Large intestine (tissue), 3 donors: Measurements from ENCODE around the gene PRDM11. TPM values are rescaled to one million over a fixed set of nuclear protein-coding genes. Genes with fewer than 3 reads are reported as not detected.
A peak's percentile ranks its signal among the peaks of the same experiment; 100 is the strongest.

Source experiments
- DNase-seq, 2 donors: peaks; one replicate each; pipeline versions ENCODE4 v3.0.0 to v3.0.0-alpha.2; 2013
- H3K27ac ChIP-seq: one replicate; pipeline ENCODE4 v1.5.1; 2013; ENCODE audit warnings: low read length
- H3K27me3 ChIP-seq: 2 replicates; pipeline ENCODE4 v1.6.1; 2013; ENCODE audit warnings: low read length; ENCODE audit not compliant: control insufficient read depth, insufficient read depth
- H3K36me3 ChIP-seq: 2 replicates; pipeline ENCODE4 v1.6.1; 2013; ENCODE audit warnings: low read length; ENCODE audit not compliant: control insufficient read depth, insufficient read depth
- H3K4me1 ChIP-seq: one replicate; pipeline ENCODE4 v1.6.1; 2013; ENCODE audit warnings: low read length; ENCODE audit not compliant: control insufficient read depth, insufficient read depth
- H3K4me3 ChIP-seq: one replicate; pipeline ENCODE4 v1.5.1; 2013; ENCODE audit warnings: low read length
- H3K9me3 ChIP-seq: one replicate; pipeline ENCODE4 v1.6.1; 2013; ENCODE audit warnings: mild to moderate bottlenecking, low read depth, low read length, moderate library complexity; ENCODE audit not compliant: control insufficient read depth
- WGBS: methylation state at CpG from one replicate; pipeline ENCODE4 v1.1.5; 2013; ENCODE audit warnings: low lambda C conversion rate; ENCODE audit not compliant: insufficient coverage; 5-methylcytosine and 5-hydroxymethylcytosine counted together
- polyA plus RNA-seq: library from polyadenylated mRNA; unstranded; fragments of 120-200 nt; gene quantifications from one replicate; pipeline ENCODE4 v1.2.1, GENCODE V29; 2013

PRDM11 gene
- polyA plus RNA-seq, 1 donor: 23.4 TPM

- H3K27ac ChIP-seq: peak overlapping the region; percentile 77
- H3K27me3 ChIP-seq: no peaks in the 10 kb centered on the region
- H3K36me3 ChIP-seq: no peaks in the 10 kb centered on the region
- H3K4me1 ChIP-seq: peaks cover 47% of the 10 kb centered on the region
- no CpG with 5 or more reads among the region's 20 CpGs for WGBS
- H3K9me3 ChIP-seq: no peaks in the 10 kb centered on the region
- DNase-seq: no peak
- no peak overlapping the region for H3K4me3 ChIP-seq
Measured at GRCh38 chr11:45157247-45158209, 11.1 kb downstream of the PRDM11 start.

GRCh38 chr11:45158210-45158731, 11.8 kb downstream of the PRDM11 start:
- peak; percentile 87 to 95 for DNase-seq
- peak overlapping the region; percentile 77 for H3K27ac ChIP-seq
- H3K36me3 ChIP-seq: no peaks in the 10 kb centered on the region
- H3K27me3 ChIP-seq: no peaks in the 10 kb centered on the region
- peaks cover 47% of the 10 kb centered on the region for H3K4me1 ChIP-seq
- no peak overlapping the region for H3K4me3 ChIP-seq
- WGBS: no CpG with 5 or more reads among the region's 8 CpGs
- no peaks in the 10 kb centered on the region for H3K9me3 ChIP-seq

GRCh38 chr11:45158891-45159605, 12.6 kb downstream of the PRDM11 start:
- WGBS: no CpG with 5 or more reads among the region's 13 CpGs
- Histone ChIP-seq H3K27ac (peak overlapping the region; percentile 77), H3K4me3 (no peak overlapping the region), H3K27me3 (no peaks in the 10 kb centered on the region), H3K4me1 (peaks cover 47% of the 10 kb centered on the region), H3K36me3 (no peaks in the 10 kb centered on the region), H3K9me3 (no peaks in the 10 kb centered on the region)
- no peak for DNase-seq

GRCh38 chr11:45159781-45160365, 13.4 kb downstream of the PRDM11 start:
- no peak for DNase-seq
- no CpG with 5 or more reads among the region's 3 CpGs for WGBS
- peaks cover 44% of the 10 kb centered on the region for H3K4me1 ChIP-seq
- no peak overlapping the region for H3K4me3 ChIP-seq
- no peak overlapping the region for H3K27ac ChIP-seq
- H3K27me3 ChIP-seq: no peaks in the 10 kb centered on the region
- no peaks in the 10 kb centered on the region for H3K36me3 ChIP-seq
- no peaks in the 10 kb centered on the region for H3K9me3 ChIP-seq

- no CpG with 5 or more reads among the region's 23 CpGs for WGBS
- Histone ChIP-seq H3K9me3 (no peaks in the 10 kb centered on the region), H3K27ac (no peak overlapping the region), H3K4me3 (no peak overlapping the region), H3K4me1 (peaks cover 33% of the 10 kb centered on the region), H3K27me3 (no peaks in the 10 kb centered on the region), H3K36me3 (no peaks in the 10 kb centered on the region)
- DNase-seq: no peak
Measured at GRCh38 chr11:45161252-45162063, 15.0 kb downstream of the PRDM11 start.

GRCh38 chr11:45162064-45162375, 15.6 kb downstream of the PRDM11 start:
- no peaks in the 10 kb centered on the region for H3K27me3 ChIP-seq
- H3K36me3 ChIP-seq: no peaks in the 10 kb centered on the region
- no peak for DNase-seq
- H3K4me1 ChIP-seq: peaks cover 29% of the 10 kb centered on the region
- H3K9me3 ChIP-seq: no peaks in the 10 kb centered on the region
- WGBS: no CpG with 5 or more reads among the region's 3 CpGs
- no peak overlapping the region for H3K4me3 ChIP-seq
- H3K27ac ChIP-seq: no peak overlapping the region

- H3K4me1 ChIP-seq: peaks cover 17% of the 10 kb centered on the region
- no peak overlapping the region for H3K27ac ChIP-seq
- H3K4me3 ChIP-seq: no peak overlapping the region
- H3K27me3 ChIP-seq: no peaks in the 10 kb centered on the region
- no CpG with 5 or more reads among the region's 10 CpGs for WGBS
- H3K36me3 ChIP-seq: no peaks in the 10 kb centered on the region
- DNase-seq: no peak
- H3K9me3 ChIP-seq: no peaks in the 10 kb centered on the region
Measured at GRCh38 chr11:45162916-45163879, 16.8 kb downstream of the PRDM11 start.

- Histone ChIP-seq H3K27me3 (no peaks in the 10 kb centered on the region), H3K4me3 (no peak overlapping the region), H3K36me3 (no peaks in the 10 kb centered on the region), H3K9me3 (no peaks in the 10 kb centered on the region), H3K4me1 (peaks cover 9% of the 10 kb centered on the region), H3K27ac (no peak overlapping the region)
- WGBS: no CpG with 5 or more reads among the region's 15 CpGs
- no peak for DNase-seq
Measured at GRCh38 chr11:45163956-45164575, 17.6 kb downstream of the PRDM11 start.

- no peak overlapping the region for H3K4me3 ChIP-seq
- H3K36me3 ChIP-seq: no peaks in the 10 kb centered on the region
- no peak overlapping the region for H3K27ac ChIP-seq
- DNase-seq: no peak
- 96% methylated on average over 5 of the region's 9 CpGs for WGBS
- H3K4me1 ChIP-seq: no peaks in the 10 kb centered on the region
- no peaks in the 10 kb centered on the region for H3K27me3 ChIP-seq
- H3K9me3 ChIP-seq: no peaks in the 10 kb centered on the region
Measured at GRCh38 chr11:45165386-45165785, 18.9 kb downstream of the PRDM11 start.
